Activated CD4-positive, alpha-beta T cell treated with anti-CD3 and anti-CD28 coated beads for 36 hours (primary cell): ENCODE results near the gene TSR1. TPM values are rescaled to one million over a fixed set of nuclear protein-coding genes. Genes with fewer than 3 reads are reported as not detected.

ENCODE experiments used
- ATAC-seq: fragments of 200-7000 bp; cut with Tn5 transposase; one replicate; pipeline ENCODE4 v1.10.0; 2021; ENCODE audit warnings: mild to moderate bottlenecking, moderate library complexity
- CTCF ChIA-PET: fragments of 350-600 bp; sonication (Branson Sonifier 250); formaldehyde crosslinking; loops from one replicate; lab custom pipeline; 2021; ENCODE audit warnings: antibody characterized with exemption; lab: Charles Lee
- POLR2A ChIA-PET: fragments of 350-600 bp; sonication (Branson Sonifier 250); formaldehyde crosslinking; loops from one replicate; lab custom pipeline; 2021; ENCODE audit warnings: antibody characterized with exemption, inconsistent platforms; lab: Charles Lee
- DNase-seq: peaks from one replicate; pipeline ENCODE4 v3.0.0-alpha.2; 2020
- H3K27ac Mint-ChIP-seq: one replicate; pipeline ENCODE4 v1.8.0; 2021; ENCODE audit warnings: mixed read lengths
- H3K27me3 Mint-ChIP-seq: one replicate; pipeline ENCODE4 v1.8.0; 2021; ENCODE audit warnings: mixed read lengths
- H3K36me3 Mint-ChIP-seq: one replicate; pipeline ENCODE4 v1.8.0; 2021; ENCODE audit warnings: low read depth, mixed read lengths
- H3K4me1 Mint-ChIP-seq: one replicate; pipeline ENCODE4 v1.8.0; 2021; ENCODE audit warnings: mixed read lengths
- H3K4me3 Mint-ChIP-seq: one replicate; pipeline ENCODE4 v1.8.0; 2021; ENCODE audit warnings: mild to moderate bottlenecking, moderate library complexity, mixed read lengths
- H3K9me3 Mint-ChIP-seq: one replicate; pipeline ENCODE4 v1.8.0; 2021; ENCODE audit warnings: low read depth, mixed read lengths
- intact Hi-C, 2 experiments: fragments of 100-400 bp; cut with DNase I in 1 of 2; cut with micrococcal nuclease in 1 of 2; formaldehyde crosslinking; loops; one replicate each; pipeline versions ENCODE4 v1.14.2 to v1.15.1; 2022 to 2024; cut with DNase I, micrococcal nuclease
- total RNA-seq, 2 experiments: library from RNA; stranded (reverse); gene quantifications; one replicate each; pipeline ENCODE4 v1.2.3, GENCODE V29; 2021

TSR1 gene
- total RNA-seq, 2 experiments from 2014 or later, result 59.3 to 77.0 TPM

GRCh38 chr17:2282297-2282873 is 53.9 kb downstream of the TSR1 start:
- Mint-ChIP-seq H3K27me3 (no peaks in the 10 kb centered on the region), H3K4me1 (peaks cover 31% of the 10 kb centered on the region), H3K36me3 (peaks cover 58% of the 10 kb centered on the region), H3K9me3 (no peaks in the 10 kb centered on the region), H3K4me3 (no peak overlapping the region), H3K27ac (peak overlapping the region; percentile 58)
- intact Hi-C loops, result loop anchor here (1.0 to 2.0 kb wide), 5 partner anchors 10 to 228 kb away; no protein-coding TSS in a partner anchor
- ChIA-PET CTCF (interaction anchor here (0.7 to 7.8 kb wide), 16 partner anchors 9 to 229 kb away, joined by 3 to 78 read pairs (median 4); partner anchors contain the start of gene HIC1), POLR2A (interaction anchor here (0.7 to 1.1 kb wide), 2 partner anchors 28 to 228 kb away, joined by 3 to 5 read pairs; partner anchors contain the start of gene HIC1)
- no peak for DNase-seq
- peak; percentile 80 for ATAC-seq

GRCh38 chr17:2279707-2280106 is 56.5 kb downstream of the TSR1 start:
- CTCF ChIA-PET, result interaction anchor here (0.6 to 7.8 kb wide), 7 partner anchors 13 to 435 kb away, joined by 3 to 78 read pairs (median 3); no protein-coding TSS in a partner anchor
- no peak overlapping the region for H3K4me3 Mint-ChIP-seq
- peak overlapping the region; percentile 24 for H3K27ac Mint-ChIP-seq
- POLR2A ChIA-PET, result no interaction called here
- no peak for ATAC-seq
- peaks cover 61% of the 10 kb centered on the region for H3K36me3 Mint-ChIP-seq
- H3K27me3 Mint-ChIP-seq, result no peaks in the 10 kb centered on the region
- intact Hi-C loops, result loop anchor here in 1 of 2 experiments (2.0 kb wide), 1 partner anchor 15 kb away; no protein-coding TSS in a partner anchor
- H3K4me1 Mint-ChIP-seq, result peaks cover 50% of the 10 kb centered on the region
- no peak for DNase-seq
- H3K9me3 Mint-ChIP-seq, result no peaks in the 10 kb centered on the region

GRCh38 chr17:2277429-2278170 is 58.7 kb downstream of the TSR1 start:
- H3K4me1 Mint-ChIP-seq, result peaks cover 58% of the 10 kb centered on the region
- H3K27me3 Mint-ChIP-seq, result no peaks in the 10 kb centered on the region
- POLR2A ChIA-PET, result interaction anchor here (0.7 kb wide), 1 partner anchor 110 kb away, joined by 5 read pairs; no protein-coding TSS in a partner anchor
- H3K4me3 Mint-ChIP-seq, result no peak overlapping the region
- DNase-seq, result no peak
- H3K36me3 Mint-ChIP-seq, result peaks cover 58% of the 10 kb centered on the region
- intact Hi-C loops, result no loop called here
- H3K27ac Mint-ChIP-seq, result no peak overlapping the region
- H3K9me3 Mint-ChIP-seq, result no peaks in the 10 kb centered on the region
- CTCF ChIA-PET, result interaction anchor here (7.8 kb wide), 1 partner anchor 32 kb away, joined by 78 read pairs; no protein-coding TSS in a partner anchor
- no peak for ATAC-seq

GRCh38 chr17:2275722-2276121 is 60.5 kb downstream of the TSR1 start:
- H3K4me3 Mint-ChIP-seq, result no peak overlapping the region
- POLR2A ChIA-PET, result no interaction called here
- ATAC-seq, result no peak

GRCh38 chr17:2274414-2274813 is 61.8 kb downstream of the TSR1 start:
- H3K4me1 Mint-ChIP-seq, result peaks cover 60% of the 10 kb centered on the region
- H3K27me3 Mint-ChIP-seq, result no peaks in the 10 kb centered on the region

More at GRCh38 chr17:2275722-2276121, 60.5 kb downstream of the TSR1 start:
- peak overlapping the region; percentile 52 for H3K27ac Mint-ChIP-seq
- H3K4me1 Mint-ChIP-seq, result peaks cover 56% of the 10 kb centered on the region
- DNase-seq, result peak; percentile 13
- CTCF ChIA-PET, result interaction anchor here (0.6 to 1.6 kb wide), 3 partner anchors 9 to 30 kb away, joined by 4 to 10 read pairs (median 6); no protein-coding TSS in a partner anchor
- no peaks in the 10 kb centered on the region for H3K9me3 Mint-ChIP-seq
- intact Hi-C loops, result no loop called here
- H3K27me3 Mint-ChIP-seq, result no peaks in the 10 kb centered on the region
- H3K36me3 Mint-ChIP-seq, result peaks cover 53% of the 10 kb centered on the region

More at GRCh38 chr17:2274414-2274813, 61.8 kb downstream of the TSR1 start:
- intact Hi-C loops, result loop anchor here in 1 of 2 experiments (5.0 kb wide), 1 partner anchor 77 kb away; no protein-coding TSS in a partner anchor
- peaks cover 57% of the 10 kb centered on the region for H3K36me3 Mint-ChIP-seq
- CTCF ChIA-PET, result no interaction called here
- ATAC-seq (no peak), DNase-seq (no peak)
- POLR2A ChIA-PET, result no interaction called here
- H3K9me3 Mint-ChIP-seq, result no peaks in the 10 kb centered on the region
- H3K4me3 Mint-ChIP-seq, result no peak overlapping the region
- H3K27ac Mint-ChIP-seq, result peak overlapping the region; percentile 8

Other genes with a start within 250 kb of the TSR1 start
- gene SMG6, start 32.7 kb downstream of the TSR1 start, total RNA-seq, result 10 to 100 TPM; 28.5 to 31.4 TPM
- gene SRR, start 32.5 kb downstream of the TSR1 start, total RNA-seq, result 10 to 100 TPM; 15.4 to 18.3 TPM
- 10 to 100 TPM; 21.4 to 28.0 TPM for gene SGSM2, start 1.0 kb upstream of the TSR1 start, total RNA-seq
- 10 to 100 TPM; 16.0 to 19.3 TPM for gene MNT, start 64.6 kb upstream of the TSR1 start, total RNA-seq
- 10 to 100 TPM; 50.1 to 61.6 TPM for gene METTL16, start 175.4 kb upstream of the TSR1 start, total RNA-seq